Measurements from ENCODE around the gene CDC42EP2. TPM values are rescaled to one million over a fixed set of nuclear protein-coding genes. Genes with fewer than 3 reads are reported as not detected.
"Not testable (repeated sequence)": the region's sequence is repeated elsewhere in the genome, so short reads cannot be mapped to it uniquely, and the experiment has no call there.

CDC42EP2 gene
- total and polyA plus RNA-seq, 2 donors from 2014 or later, result 13.7 to 19.4 TPM

GRCh38 chr11:65330544-65330943 is 15.9 kb downstream of the CDC42EP2 start:
- Histone ChIP-seq H3K27ac (ENCODE audit: low read depth in 2 of 2, low read length in 2 of 2) (no peak overlapping the region), H3K9me3 (ENCODE audit: control insufficient read depth in 2 of 3, insufficient read depth in 1 of 3, low read length in 3 of 3) (no peaks in the 10 kb centered on the region), H3K9ac (ENCODE audit: low read length in 3 of 3) (no peak overlapping the region), H3K36me3 (ENCODE audit: control insufficient read depth in 2 of 3, insufficient read depth in 3 of 3, low read length in 3 of 3) (no peaks in the 10 kb centered on the region), H3K4me3 (ENCODE audit: low read length in 3 of 3) (no peak overlapping the region), H3K27me3 (ENCODE audit: control insufficient read depth, insufficient read depth, low read length) (no peaks in the 10 kb centered on the region), H3K4me1 (ENCODE audit: control insufficient read depth in 2 of 3, insufficient read depth in 2 of 3, low read depth in 1 of 3, low read length in 3 of 3) (peaks cover 0 to 11% (median 8%) of the 10 kb centered on the region in 3 donors)
- DNase-seq (peak in 1 of 5 donors; percentile 13), FAIRE-seq (no peak)
- intact Hi-C loops (cut with DNase I), result no loop called here
- TF ChIP-seq, protein P1, sequence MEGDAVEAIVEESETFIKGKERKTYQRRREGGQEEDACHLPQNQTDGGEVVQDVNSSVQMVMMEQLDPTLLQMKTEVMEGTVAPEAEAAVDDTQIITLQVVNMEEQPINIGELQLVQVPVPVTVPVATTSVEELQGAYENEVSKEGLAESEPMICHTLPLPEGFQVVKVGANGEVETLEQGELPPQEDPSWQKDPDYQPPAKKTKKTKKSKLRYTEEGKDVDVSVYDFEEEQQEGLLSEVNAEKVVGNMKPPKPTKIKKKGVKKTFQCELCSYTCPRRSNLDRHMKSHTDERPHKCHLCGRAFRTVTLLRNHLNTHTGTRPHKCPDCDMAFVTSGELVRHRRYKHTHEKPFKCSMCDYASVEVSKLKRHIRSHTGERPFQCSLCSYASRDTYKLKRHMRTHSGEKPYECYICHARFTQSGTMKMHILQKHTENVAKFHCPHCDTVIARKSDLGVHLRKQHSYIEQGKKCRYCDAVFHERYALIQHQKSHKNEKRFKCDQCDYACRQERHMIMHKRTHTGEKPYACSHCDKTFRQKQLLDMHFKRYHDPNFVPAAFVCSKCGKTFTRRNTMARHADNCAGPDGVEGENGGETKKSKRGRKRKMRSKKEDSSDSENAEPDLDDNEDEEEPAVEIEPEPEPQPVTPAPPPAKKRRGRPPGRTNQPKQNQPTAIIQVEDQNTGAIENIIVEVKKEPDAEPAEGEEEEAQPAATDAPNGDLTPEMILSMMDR (IDR thresholded peaks at IDR 0.05; ENCODE audit: borderline replicate concordance, extremely low read depth, insufficient read depth), result no peak

GRCh38 chr11:65332591-65332990 is 17.9 kb downstream of the CDC42EP2 start:
- H3K4me3 ChIP-seq (ENCODE audit: low read length in 3 of 3); H3K9ac ChIP-seq (ENCODE audit: low read length in 3 of 3); H3K36me3 ChIP-seq (ENCODE audit: control insufficient read depth in 2 of 3, insufficient read depth in 3 of 3, low read length in 3 of 3); FAIRE-seq; H3K27me3 ChIP-seq (ENCODE audit: control insufficient read depth, insufficient read depth, low read length); intact Hi-C loops (cut with DNase I); H3K9me3 ChIP-seq (ENCODE audit: control insufficient read depth in 2 of 3, insufficient read depth in 1 of 3, low read length in 3 of 3); H3K27ac ChIP-seq (ENCODE audit: low read depth in 2 of 2, low read length in 2 of 2): not testable (repeated sequence)
- peak in 1 of 5 donors; percentile 60 for DNase-seq
- H3K4me1 ChIP-seq (ENCODE audit: control insufficient read depth in 2 of 3, insufficient read depth in 2 of 3, low read depth in 1 of 3, low read length in 3 of 3), result peaks cover 0 to 11% (median 8%) of the 10 kb centered on the region in 3 donors

- no peaks in the 10 kb centered on the region for H3K9me3 ChIP-seq (ENCODE audit: control insufficient read depth in 2 of 3, insufficient read depth in 1 of 3, low read length in 3 of 3)
- intact Hi-C loops (cut with DNase I), result no loop called here
- H3K4me1 ChIP-seq (ENCODE audit: control insufficient read depth in 2 of 3, insufficient read depth in 2 of 3, low read depth in 1 of 3, low read length in 3 of 3), result peaks cover 0 to 16% (median 8%) of the 10 kb centered on the region in 3 donors
- no peak overlapping the region for H3K27ac ChIP-seq (ENCODE audit: low read depth in 2 of 2, low read length in 2 of 2)
- FAIRE-seq (no peak), DNase-seq (no peak)
- TF ChIP-seq, protein P1 (IDR thresholded peaks at IDR 0.05; ENCODE audit: borderline replicate concordance, extremely low read depth, insufficient read depth), result no peak
- H3K9ac ChIP-seq (ENCODE audit: low read length in 3 of 3), result peak overlapping the region; percentile 85 to 91 (median 88)
- no peaks in the 10 kb centered on the region for H3K27me3 ChIP-seq (ENCODE audit: control insufficient read depth, insufficient read depth, low read length)
- peak overlapping the region; percentile 63 to 91 (median 88) for H3K4me3 ChIP-seq (ENCODE audit: low read length in 3 of 3)
- peaks cover 0 to 8% (median 0%) of the 10 kb centered on the region in 3 donors for H3K36me3 ChIP-seq (ENCODE audit: control insufficient read depth in 2 of 3, insufficient read depth in 3 of 3, low read length in 3 of 3)
Observed at GRCh38 chr11:65334696-65335295, 20.1 kb downstream of the CDC42EP2 start.

- TF ChIP-seq, protein P1 (IDR thresholded peaks at IDR 0.05; ENCODE audit: borderline replicate concordance, extremely low read depth, insufficient read depth), result no peak
- intact Hi-C loops (cut with DNase I), result no loop called here
- H3K9ac ChIP-seq (ENCODE audit: low read length in 3 of 3), result no peak overlapping the region
- DNase-seq (peak in 1 of 5 donors; percentile 2), FAIRE-seq (no peak)
- no peak overlapping the region for H3K4me3 ChIP-seq (ENCODE audit: low read length in 3 of 3)
- peaks cover 0 to 16% (median 8%) of the 10 kb centered on the region in 3 donors for H3K4me1 ChIP-seq (ENCODE audit: control insufficient read depth in 2 of 3, insufficient read depth in 2 of 3, low read depth in 1 of 3, low read length in 3 of 3)
- H3K36me3 ChIP-seq (ENCODE audit: control insufficient read depth in 2 of 3, insufficient read depth in 3 of 3, low read length in 3 of 3), result peaks cover 13 to 32% (median 29%) of the 10 kb centered on the region in 3 donors
- no peaks in the 10 kb centered on the region for H3K27me3 ChIP-seq (ENCODE audit: control insufficient read depth, insufficient read depth, low read length)
- no peak overlapping the region for H3K27ac ChIP-seq (ENCODE audit: low read depth in 2 of 2, low read length in 2 of 2)
- no peaks in the 10 kb centered on the region for H3K9me3 ChIP-seq (ENCODE audit: control insufficient read depth in 2 of 3, insufficient read depth in 1 of 3, low read length in 3 of 3)
Observed at GRCh38 chr11:65338676-65339075, 24.0 kb downstream of the CDC42EP2 start.
